Urinary bladder (tissue), 4 donors: Measurements from ENCODE around the gene INF2. TPM values are rescaled to one million over a fixed set of nuclear protein-coding genes. Genes with fewer than 3 reads are reported as not detected.

Experiments
- DNase-seq: peaks from one replicate; pipeline ENCODE4 v3.0.0-alpha.2; 2015; ENCODE audit errors: extremely low spot score
- H3K27ac ChIP-seq: one replicate; pipeline ENCODE4 v1.5.1; 2013; ENCODE audit warnings: low read depth, mild to moderate bottlenecking, moderate library complexity
- H3K36me3 ChIP-seq: one replicate; pipeline ENCODE4 v1.6.1; 2013; ENCODE audit warnings: mild to moderate bottlenecking, moderate library complexity; ENCODE audit not compliant: insufficient read depth
- H3K4me1 ChIP-seq: one replicate; pipeline ENCODE4 v1.6.1; 2013; ENCODE audit warnings: mild to moderate bottlenecking, moderate library complexity; ENCODE audit not compliant: insufficient read depth
- H3K4me3 ChIP-seq: one replicate; pipeline ENCODE4 v1.5.1; 2013; ENCODE audit warnings: low read depth, low read length
- WGBS: extraction: QIAGEN DNeasy Blood & Tissue Kit; methylation state at CpG from one replicate; pipeline ENCODE4 v1.1.7; 2013; 5-methylcytosine and 5-hydroxymethylcytosine counted together
- polyA plus RNA-seq: library from polyadenylated mRNA; stranded (reverse); fragments of 200-250 nt; gene quantifications from one replicate; pipeline ENCODE4 v1.2.3, GENCODE V29; 2013
- total RNA-seq: library from RNA; depleted of rRNA; stranded (reverse); fragments of >200 nt; gene quantifications from one replicate; pipeline ENCODE4 v1.2.3, GENCODE V29; 2014
- donor health status: healthy with polysubstance abuse.
- donor health status: healthy.

Gene INF2
- total and polyA plus RNA-seq, 2 donors, result 20.6 to 54.2 TPM

DNA sequence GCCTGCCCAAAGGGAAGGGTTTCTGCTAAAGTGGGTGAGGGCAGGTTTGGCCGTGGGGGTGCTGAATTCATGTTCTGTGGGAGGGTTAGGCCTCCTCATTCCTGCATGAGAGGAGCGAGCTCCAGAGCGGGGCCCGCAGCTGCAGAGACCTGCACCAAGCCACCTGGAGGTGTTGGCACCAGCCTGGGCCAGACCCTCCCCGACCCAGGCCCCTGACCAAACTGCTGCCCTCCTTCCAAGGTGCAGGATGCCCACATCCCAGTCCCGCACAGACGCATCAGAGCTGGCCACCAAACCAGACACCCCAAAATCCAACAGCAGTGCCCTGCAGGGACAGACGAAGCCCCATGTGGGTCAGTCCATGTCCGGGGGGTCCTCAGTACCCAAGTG, 45.2 kb downstream of the INF2 start:
- no peak overlapping the region for H3K4me3 ChIP-seq
- H3K27ac ChIP-seq, result no peak overlapping the region
- H3K4me1 ChIP-seq, result peaks cover 6% of the 10 kb centered on the region
- WGBS, result 95% methylated on average over 9 of the region's 9 CpGs
- no peaks in the 10 kb centered on the region for H3K36me3 ChIP-seq
- DNase-seq, result no peak

DNA sequence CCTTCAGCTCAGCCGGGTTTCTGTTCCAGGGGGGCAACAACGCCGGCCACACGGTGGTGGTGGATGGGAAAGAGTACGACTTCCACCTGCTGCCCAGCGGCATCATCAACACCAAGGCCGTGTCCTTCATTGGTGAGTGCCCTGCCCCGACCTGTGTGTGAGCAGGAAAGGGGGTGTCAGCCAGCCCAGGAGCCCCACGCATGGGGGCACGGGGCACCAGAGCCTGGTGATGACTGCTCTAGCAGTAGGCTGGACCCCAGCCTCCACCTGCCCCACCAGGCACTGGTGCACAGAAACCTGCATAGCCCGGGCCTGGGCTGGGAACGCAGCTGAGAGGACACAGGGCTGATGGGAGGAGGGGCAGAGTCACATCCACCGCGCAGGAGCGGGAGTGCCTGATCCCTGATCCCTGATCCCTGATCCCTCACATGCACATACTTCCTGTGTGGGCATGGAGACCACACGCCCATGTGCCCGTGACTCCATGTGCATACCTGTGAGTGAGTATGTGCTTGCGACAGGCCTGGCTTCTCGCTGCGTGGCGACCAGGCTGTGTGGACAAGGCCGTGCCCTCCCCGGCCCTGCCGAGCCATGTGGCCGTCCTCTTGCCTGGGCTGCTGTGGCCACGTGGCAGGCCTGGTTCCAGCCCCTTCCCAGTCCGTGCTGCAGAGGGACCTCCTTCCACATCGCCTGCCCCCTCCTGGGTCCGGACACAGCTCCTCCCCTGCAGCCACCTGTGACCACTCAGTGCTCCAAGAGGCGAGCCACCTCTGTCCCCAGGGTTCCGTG, 45.8 kb downstream of the INF2 start:
- no peak for DNase-seq
- Histone ChIP-seq H3K36me3 (no peaks in the 10 kb centered on the region), H3K4me1 (peaks cover 6% of the 10 kb centered on the region), H3K4me3 (no peak overlapping the region), H3K27ac (peak overlapping the region; percentile 87)
- WGBS, result 82% methylated on average over 31 of the region's 31 CpGs

DNA sequence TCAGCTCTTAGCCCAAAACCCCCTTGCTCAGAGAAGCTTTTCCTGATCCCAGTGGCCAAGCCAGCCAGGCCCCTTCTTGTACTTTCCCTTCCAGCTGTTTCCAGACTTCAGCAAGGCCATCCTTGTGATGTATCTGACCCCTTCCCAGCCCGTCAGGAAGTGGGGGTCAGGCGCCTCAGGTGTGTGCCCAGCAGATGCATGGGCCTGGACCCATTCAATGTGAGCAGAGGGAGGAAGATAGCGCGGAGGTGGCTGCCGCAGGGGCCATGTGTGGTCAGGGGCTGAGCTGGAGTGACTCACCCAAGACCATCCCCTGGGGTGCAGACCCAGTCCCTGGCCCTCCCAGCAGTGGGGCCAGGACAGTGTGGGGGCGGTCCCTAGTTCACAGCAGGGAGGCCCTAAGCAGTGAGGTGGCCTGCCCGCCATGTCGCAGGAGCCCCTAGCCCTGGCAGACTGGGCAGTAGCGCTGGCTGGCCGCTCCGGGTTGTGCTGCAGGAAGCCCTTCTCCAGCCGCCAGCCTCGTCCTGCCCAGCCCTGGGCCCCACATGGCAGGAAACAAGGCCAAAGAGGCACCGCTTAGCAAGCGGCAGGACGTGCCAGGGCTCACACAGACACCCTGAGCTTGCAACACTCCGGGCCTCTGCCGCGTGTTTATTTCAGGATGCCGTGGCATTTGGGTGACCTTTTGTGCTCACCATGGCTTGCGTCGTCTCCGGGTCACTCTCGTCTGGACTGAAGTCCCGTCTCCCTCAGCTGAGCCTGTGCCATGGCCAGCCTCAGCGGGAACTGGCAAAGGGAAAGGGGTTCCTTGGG, 46.6 kb downstream of the INF2 start:
- peaks cover 6% of the 10 kb centered on the region for H3K4me1 ChIP-seq
- 42% methylated on average over 26 of the region's 26 CpGs for WGBS
- H3K27ac ChIP-seq, result peak overlapping the region; percentile 87
- DNase-seq, result no peak
- H3K4me3 ChIP-seq, result no peak overlapping the region
- H3K36me3 ChIP-seq, result no peaks in the 10 kb centered on the region

DNA sequence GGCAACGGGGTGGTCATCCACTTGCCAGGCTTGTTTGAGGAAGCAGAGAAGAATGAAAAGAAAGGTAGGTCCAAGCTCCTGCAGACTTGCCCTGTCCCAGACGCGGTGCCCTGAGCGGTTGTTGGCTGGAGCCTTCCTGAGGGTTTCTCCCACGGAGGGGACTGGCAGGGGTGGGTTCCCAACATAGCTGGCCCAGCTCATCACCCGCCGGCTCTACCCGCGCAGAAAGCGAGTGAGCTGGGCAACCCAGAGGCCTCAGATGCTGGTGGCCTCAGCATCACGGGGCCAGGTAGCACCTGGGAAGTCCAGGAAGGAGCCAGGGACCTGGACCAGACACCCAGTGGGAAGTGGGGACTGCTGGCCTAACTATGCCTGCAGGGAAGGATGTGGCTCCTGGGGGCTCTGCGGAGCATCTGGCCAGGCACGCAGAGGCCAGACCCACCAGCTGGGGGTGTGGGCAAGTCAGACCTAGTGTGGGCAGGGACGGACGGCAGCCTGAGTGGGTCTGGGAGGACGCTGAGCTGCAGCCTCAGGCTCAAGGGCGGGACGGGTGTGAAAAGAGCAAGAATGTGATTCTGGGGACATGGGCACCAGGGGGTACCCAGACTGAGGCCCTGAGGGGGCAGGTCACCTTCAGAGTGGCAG, 49.1 kb downstream of the INF2 start:
- 95% methylated on average over 18 of the region's 18 CpGs for WGBS
- H3K4me1 ChIP-seq, result peaks cover 6% of the 10 kb centered on the region
- H3K36me3 ChIP-seq, result no peaks in the 10 kb centered on the region
- H3K27ac ChIP-seq, result no peak overlapping the region
- DNase-seq, result no peak
- no peak overlapping the region for H3K4me3 ChIP-seq

DNA sequence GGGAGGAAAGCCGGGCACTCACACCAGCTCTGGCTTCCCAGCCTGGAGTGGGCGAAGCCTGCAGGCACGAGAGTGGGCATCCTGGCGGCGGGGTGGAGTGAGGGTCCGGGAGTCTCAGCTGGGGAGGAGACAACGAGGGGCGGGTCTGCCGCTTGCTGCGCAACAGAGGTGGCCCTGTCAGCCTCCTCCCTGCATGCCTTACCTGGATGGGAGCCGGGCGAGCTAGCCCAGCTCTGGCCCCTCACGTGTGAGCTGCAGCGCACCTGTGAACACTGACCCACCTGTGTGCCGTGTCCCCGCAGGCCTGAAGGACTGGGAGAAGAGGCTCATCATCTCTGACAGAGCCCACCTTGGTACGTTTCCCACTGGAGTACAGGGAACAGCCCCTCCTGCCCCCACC, 49.6 kb downstream of the INF2 start:
- Histone ChIP-seq H3K27ac (no peak overlapping the region), H3K4me3 (no peak overlapping the region), H3K4me1 (peaks cover 6% of the 10 kb centered on the region), H3K36me3 (no peaks in the 10 kb centered on the region)
- no peak for DNase-seq
- 95% methylated on average over 17 of the region's 17 CpGs for WGBS

DNA sequence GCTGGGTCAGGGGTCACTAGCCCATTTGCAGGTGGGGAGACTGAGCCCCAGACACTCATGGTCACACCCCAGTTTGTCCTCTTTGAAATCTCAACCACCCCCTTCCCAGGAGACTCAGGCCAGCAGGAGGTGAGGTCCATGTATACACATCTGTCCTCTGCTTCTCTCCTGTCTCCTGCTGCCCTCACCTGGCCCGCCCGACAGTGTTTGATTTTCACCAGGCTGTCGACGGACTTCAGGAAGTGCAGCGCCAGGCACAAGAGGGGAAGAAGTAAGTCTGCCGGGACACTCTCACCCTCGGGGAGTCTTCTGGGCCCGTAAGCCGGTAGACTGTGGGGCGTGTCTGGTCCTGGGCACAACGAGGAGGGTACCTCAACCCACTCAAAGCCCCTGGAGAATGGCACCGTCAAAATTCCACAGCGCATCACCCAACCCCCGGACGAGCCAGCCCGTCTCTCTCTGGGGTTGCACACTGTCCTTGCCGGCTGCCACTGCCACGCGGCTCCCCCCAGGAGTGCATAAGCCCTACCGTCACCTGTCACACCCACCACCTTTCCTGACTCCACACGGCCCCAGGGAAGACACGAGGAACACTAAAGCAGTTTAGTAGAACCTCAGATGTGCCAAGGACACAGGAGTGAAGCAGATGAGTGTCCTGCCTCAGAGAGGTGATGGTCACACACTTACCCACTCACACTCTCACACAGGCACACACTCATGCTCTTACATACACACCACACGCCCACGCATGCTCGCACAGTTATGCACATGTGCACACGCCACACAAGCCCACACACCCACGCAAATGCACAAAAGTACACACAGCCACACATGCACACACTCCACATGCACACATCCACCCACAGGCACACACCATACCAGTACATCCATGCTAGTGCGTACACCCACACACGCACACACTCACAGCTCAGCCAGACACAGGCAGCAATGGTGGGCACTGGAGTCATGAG, 50.4 kb downstream of the INF2 start:
- Histone ChIP-seq H3K4me1 (peaks cover 6% of the 10 kb centered on the region), H3K4me3 (no peak overlapping the region), H3K36me3 (no peaks in the 10 kb centered on the region), H3K27ac (no peak overlapping the region)
- 89% methylated on average over 29 of the region's 29 CpGs for WGBS
- DNase-seq, result no peak

DNA sequence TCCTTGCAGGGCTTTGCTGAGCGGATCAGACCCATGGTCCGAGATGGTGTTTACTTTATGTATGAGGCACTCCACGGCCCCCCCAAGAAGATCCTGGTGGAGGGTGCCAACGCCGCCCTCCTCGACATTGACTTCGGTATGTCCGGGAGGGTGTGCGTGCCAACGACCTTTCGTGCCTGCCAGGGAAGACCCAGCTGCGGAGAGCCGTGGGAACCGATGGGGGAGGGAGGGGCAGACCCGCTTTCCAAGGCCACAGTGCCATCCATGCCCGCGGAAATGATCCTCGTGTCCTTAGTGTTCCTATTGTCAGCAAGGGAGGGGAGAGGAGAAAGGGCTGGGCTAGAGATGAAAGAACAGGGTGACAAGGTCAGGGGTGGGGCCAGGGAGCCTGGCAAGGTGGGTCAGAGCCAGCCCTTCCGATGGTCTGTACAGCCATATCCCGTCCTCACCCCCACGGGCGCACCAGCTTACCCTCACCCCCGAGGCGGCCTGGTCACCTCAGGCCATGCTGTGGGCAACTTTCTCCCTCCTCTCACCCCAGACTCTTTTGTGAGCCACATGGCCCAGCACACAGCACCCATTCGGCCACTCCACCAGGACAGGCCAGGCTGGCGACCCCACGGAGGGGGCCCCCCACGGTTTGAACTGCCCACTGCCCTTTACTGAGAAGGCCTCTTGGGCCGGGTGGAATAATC, 51.8 kb downstream of the INF2 start:
- H3K27ac ChIP-seq, result no peak overlapping the region
- no peaks in the 10 kb centered on the region for H3K36me3 ChIP-seq
- WGBS, result 91% methylated on average over 29 of the region's 29 CpGs
- H3K4me3 ChIP-seq, result no peak overlapping the region
- DNase-seq, result no peak
- peaks cover 6% of the 10 kb centered on the region for H3K4me1 ChIP-seq

DNA sequence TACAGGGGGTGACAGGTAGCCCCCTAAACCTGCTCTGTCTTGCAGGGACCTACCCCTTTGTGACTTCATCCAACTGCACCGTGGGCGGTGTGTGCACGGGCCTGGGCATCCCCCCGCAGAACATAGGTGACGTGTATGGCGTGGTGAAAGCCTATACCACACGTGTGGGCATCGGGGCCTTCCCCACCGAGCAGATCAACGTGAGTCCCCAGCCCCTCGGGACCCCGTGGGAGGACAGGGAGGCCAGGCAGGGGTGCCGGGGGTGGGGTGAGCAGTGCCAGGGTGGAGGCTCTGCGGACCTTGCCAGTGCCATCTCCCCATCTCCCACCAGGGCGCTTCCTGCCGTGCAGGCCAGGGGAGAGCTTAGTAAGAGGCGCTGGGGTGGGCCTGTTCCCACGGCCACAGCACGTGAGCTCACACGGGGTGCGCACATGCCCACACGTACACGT, 52.4 kb downstream of the INF2 start:
- WGBS, result 92% methylated on average over 23 of the region's 23 CpGs
- no peak for DNase-seq

DNA sequence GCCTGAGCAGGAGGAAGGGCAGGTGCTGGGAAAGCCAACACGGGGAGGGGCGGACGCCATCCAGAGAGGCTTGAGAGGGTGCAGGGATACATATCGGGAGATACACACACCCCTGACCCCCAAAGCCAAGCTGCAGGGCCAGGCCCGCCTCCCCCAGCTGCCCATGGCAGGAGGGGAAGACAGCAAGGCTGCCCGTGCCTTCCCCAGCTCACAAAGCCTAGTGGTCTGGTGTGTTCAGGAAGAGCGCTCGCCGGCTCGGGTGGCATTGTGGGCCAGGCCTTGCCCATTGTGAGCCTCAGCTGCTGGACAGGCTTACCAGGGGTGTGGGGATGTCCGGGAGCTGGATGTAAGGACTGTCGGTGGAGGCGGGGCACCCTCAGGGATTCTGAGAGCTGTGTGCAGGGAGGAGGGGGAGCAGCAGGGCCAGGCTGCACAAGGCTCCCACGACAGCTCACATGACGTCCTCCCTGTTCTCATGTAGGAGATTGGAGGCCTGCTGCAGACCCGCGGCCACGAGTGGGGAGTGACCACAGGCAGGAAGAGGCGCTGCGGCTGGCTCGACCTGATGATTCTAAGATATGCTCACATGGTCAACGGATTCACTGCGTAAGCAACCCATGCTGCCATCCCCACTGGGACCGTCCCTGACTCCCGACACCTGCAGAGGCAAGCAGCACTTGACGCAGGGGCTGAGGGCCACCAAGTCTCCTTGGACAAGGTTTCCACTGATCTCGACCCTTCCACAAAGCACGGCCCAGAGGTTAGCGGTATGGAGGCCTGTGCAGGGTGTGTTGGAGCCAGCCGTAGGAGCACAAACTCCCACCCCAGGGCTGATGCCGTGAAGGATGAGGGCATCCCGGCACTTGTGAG, 53.4 kb downstream of the INF2 start:
- Histone ChIP-seq H3K4me3 (no peak overlapping the region), H3K4me1 (peaks cover 6% of the 10 kb centered on the region), H3K27ac (no peak overlapping the region), H3K36me3 (no peaks in the 10 kb centered on the region)
- whole genome bisulfite sequencing, result 92% methylated on average over 32 of the region's 32 CpGs
- DNase-seq, result no peak

More for the DNA sequence above, 52.4 kb downstream of the INF2 start:
- peaks cover 6% of the 10 kb centered on the region for H3K4me1 ChIP-seq
- H3K36me3 ChIP-seq, result no peaks in the 10 kb centered on the region
- H3K27ac ChIP-seq, result no peak overlapping the region
- no peak overlapping the region for H3K4me3 ChIP-seq

DNA sequence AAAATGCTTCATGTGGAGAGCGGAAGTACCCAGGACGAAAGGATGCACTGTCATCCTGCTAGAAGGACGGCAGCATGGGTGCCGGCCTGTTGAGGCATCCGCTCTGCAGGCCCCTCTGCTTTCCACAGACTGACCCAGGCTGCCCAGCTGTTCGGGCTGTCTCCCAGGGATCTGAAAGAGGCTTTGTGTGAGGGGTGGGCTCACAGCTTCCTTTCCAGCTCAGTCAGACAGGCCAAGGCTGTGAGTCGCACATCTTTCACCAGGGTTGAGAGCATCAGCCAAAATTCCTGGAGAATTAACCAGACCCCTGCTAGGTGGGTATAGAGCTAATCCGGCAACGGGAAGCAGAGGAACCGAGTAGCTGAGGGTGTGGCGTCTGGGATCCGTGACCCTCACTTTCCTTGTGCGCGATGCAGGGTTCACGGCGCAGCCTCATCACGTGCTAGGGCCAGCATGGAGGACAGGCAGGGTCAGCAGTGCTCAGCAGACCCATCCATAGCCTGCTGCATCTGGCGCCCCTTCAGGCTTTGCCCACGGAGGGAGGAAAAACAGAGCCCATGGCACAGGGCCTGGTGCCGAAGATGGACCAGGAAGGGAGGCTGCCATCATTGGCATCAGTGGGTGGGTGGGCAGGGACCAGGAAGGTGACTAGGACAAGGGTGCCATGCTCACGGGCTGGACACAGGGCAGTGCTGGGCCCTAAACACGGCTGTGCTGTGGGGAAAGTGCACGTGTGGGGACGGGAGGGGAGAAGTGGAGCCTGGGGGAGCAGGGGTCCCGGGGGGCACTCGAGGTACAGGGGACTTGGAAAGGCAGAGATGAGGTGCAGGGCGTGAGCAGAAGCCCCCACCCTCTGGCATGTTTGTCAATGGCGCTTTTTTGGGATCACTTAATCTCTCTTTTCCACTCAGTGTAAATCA, 54.3 kb downstream of the INF2 start:
- Histone ChIP-seq H3K4me1 (peaks cover 6% of the 10 kb centered on the region), H3K36me3 (no peaks in the 10 kb centered on the region), H3K27ac (no peak overlapping the region), H3K4me3 (no peak overlapping the region)
- no peak for DNase-seq
- 87% methylated on average over 28 of the region's 28 CpGs for WGBS

DNA sequence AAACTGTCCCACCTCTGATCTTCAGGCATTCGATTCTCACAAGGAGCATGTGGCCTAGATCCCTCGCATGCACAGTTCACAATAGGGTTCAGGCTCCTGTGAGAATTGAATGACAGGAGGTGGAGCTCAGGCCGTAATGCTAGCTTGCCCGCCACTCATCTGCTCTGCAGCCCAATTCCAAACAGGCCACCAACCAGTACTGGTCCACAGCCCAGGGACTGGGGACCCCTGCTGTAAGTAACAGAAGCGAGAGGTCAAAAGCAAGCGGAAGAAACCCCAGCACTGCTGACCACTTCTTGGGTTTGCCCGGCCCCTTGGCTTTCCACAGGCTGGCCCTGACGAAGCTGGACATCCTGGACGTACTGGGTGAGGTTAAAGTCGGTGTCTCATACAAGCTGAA, 55.1 kb downstream of the INF2 start:
- no peaks in the 10 kb centered on the region for H3K36me3 ChIP-seq
- no peak overlapping the region for H3K27ac ChIP-seq
- H3K4me3 ChIP-seq, result no peak overlapping the region
- no peak for DNase-seq
- H3K4me1 ChIP-seq, result peaks cover 6% of the 10 kb centered on the region
- WGBS, result 96% methylated on average over 10 of the region's 10 CpGs
